ENCODE measurements around the gene RAD51B.

DNA sequence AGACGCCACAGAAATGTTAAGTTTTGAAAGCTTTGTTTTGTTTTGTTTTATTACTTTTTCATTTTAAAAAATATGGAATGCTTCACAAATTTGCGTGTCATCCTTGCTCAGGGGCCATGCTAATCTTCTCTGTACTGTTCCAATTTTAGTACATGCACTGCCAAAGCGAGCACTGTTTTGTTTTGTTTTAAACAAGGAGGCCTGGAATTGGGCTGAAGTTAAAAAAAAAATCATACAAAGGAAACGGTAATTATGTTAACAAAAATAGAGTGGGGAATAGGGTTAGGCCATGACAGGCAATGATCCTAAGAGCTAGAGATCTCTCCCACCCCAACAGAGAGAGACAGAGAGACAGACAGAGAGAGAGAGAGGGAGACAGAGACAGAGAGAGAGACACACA lies 916.3 kb downstream of the RAD51B start:
- TF ChIP-seq, protein P1, sequence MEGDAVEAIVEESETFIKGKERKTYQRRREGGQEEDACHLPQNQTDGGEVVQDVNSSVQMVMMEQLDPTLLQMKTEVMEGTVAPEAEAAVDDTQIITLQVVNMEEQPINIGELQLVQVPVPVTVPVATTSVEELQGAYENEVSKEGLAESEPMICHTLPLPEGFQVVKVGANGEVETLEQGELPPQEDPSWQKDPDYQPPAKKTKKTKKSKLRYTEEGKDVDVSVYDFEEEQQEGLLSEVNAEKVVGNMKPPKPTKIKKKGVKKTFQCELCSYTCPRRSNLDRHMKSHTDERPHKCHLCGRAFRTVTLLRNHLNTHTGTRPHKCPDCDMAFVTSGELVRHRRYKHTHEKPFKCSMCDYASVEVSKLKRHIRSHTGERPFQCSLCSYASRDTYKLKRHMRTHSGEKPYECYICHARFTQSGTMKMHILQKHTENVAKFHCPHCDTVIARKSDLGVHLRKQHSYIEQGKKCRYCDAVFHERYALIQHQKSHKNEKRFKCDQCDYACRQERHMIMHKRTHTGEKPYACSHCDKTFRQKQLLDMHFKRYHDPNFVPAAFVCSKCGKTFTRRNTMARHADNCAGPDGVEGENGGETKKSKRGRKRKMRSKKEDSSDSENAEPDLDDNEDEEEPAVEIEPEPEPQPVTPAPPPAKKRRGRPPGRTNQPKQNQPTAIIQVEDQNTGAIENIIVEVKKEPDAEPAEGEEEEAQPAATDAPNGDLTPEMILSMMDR (conservative IDR thresholded peaks at IDR 0.05): no peak
- no peak for TF ChIP-seq EZH2 (IDR thresholded peaks at IDR 0.05; ENCODE audit: low read depth)
